DND-41 (cell line): ENCODE measurements around the gene ITPR1.

ENCODE experiments used
- CTCF ChIP-seq: IDR thresholded peaks from 2 replicates; pipeline ENCODE4 v1.5.1; 2012; ENCODE audit warnings: borderline replicate concordance, low read length, moderate library complexity, mild to moderate bottlenecking; ENCODE audit not compliant: poor library complexity, severe bottlenecking; ENCODE audit errors: extremely low read depth
- EZH2 ChIP-seq: IDR thresholded peaks from 3 replicates; pipeline ENCODE4 v1.6.1; 2012; ENCODE audit warnings: borderline replicate concordance, low read depth, mild to moderate bottlenecking, moderate library complexity, low read length, inconsistent platforms; ENCODE audit not compliant: severe bottlenecking

- TF ChIP-seq CTCF, result no peak
- no peak for TF ChIP-seq EZH2
Measured at GRCh38 chr3:4562595-4562994, 69.4 kb downstream of the ITPR1 start.
